SK-N-SH treated with all-trans-retinoic acid at 6 μM for 48 hours (cell line): ENCODE data around the gene SMARCD1.

Source experiments
- ATAC-seq: fragments of 200-7000 bp; cut with Tn5 transposase; 3 replicates; pipeline ENCODE4 v1.9.1; 2020; ENCODE audit warnings: mild to moderate bottlenecking, moderate library complexity
- BACH2 ChIP-seq: fragments of 250-450 bp; sonication (Bioruptor Pico); IDR thresholded peaks from 2 replicates; pipeline ENCODE4 v1.9.0; 2021; ENCODE audit warnings: mild to moderate bottlenecking, borderline replicate concordance
- CSDC2 ChIP-seq: fragments of 250-450 bp; sonication (Bioruptor Pico); IDR thresholded peaks from 2 replicates; pipeline ENCODE4 v1.5.0; 2020; ENCODE audit warnings: mild to moderate bottlenecking, moderate library complexity
- CSRNP3 ChIP-seq: fragments of 250-450 bp; sonication (Bioruptor Pico); IDR thresholded peaks from 2 replicates; pipeline ENCODE4 v1.5.1; 2021; ENCODE audit warnings: mild to moderate bottlenecking, moderate library complexity
- GLIS3 ChIP-seq: fragments of 250-450 bp; sonication (Bioruptor Pico); IDR thresholded peaks from 2 replicates; pipeline ENCODE4 v1.5.0; 2020; ENCODE audit warnings: mild to moderate bottlenecking, moderate library complexity
- ISL1 ChIP-seq: fragments of 250-450 bp; sonication (Bioruptor Pico); IDR thresholded peaks from 2 replicates; pipeline ENCODE4 v2.1.2; 2022; ENCODE audit warnings: mild to moderate bottlenecking, moderate library complexity
- PATZ1 ChIP-seq: fragments of 250-450 bp; sonication (Bioruptor Pico); IDR thresholded peaks from 2 replicates; pipeline ENCODE4 v1.8.0; 2020; ENCODE audit warnings: mild to moderate bottlenecking, moderate library complexity, borderline replicate concordance
- RARB ChIP-seq: fragments of 250-450 bp; sonication (Bioruptor Pico); IDR thresholded peaks from 2 replicates; pipeline ENCODE4 v1.8.0; 2021; ENCODE audit warnings: mild to moderate bottlenecking, moderate library complexity
- SNAI2 ChIP-seq: fragments of 250-450 bp; sonication (Bioruptor Pico); IDR thresholded peaks from 2 replicates; pipeline ENCODE4 v1.5.0; 2020; ENCODE audit warnings: mild to moderate bottlenecking, moderate library complexity
- TCF4 ChIP-seq: fragments of 250-450 bp; sonication (Bioruptor Pico); IDR thresholded peaks from 2 replicates; pipeline ENCODE4 v1.8.0; 2021; ENCODE audit warnings: mild to moderate bottlenecking, moderate library complexity, borderline replicate concordance
- TOX ChIP-seq: fragments of 250-450 bp; sonication (Bioruptor Pico); IDR thresholded peaks from 2 replicates; pipeline ENCODE4 v1.8.0; 2021; ENCODE audit warnings: mild to moderate bottlenecking, moderate library complexity, borderline replicate concordance
- ZC3H10 ChIP-seq: fragments of 250-450 bp; sonication (Bioruptor Pico); IDR thresholded peaks from 2 replicates; pipeline ENCODE4 v1.5.1; 2021; ENCODE audit warnings: mild to moderate bottlenecking, moderate library complexity
- ZFP3 ChIP-seq: fragments of 250-450 bp; sonication (Bioruptor Pico); IDR thresholded peaks from 2 replicates; pipeline ENCODE4 v1.5.0; 2020; ENCODE audit warnings: mild to moderate bottlenecking, moderate library complexity
- ZFP30 ChIP-seq: fragments of 450-650 bp; formaldehyde crosslinking; IDR thresholded peaks from 2 replicates; pipeline ENCODE4 v1.5.0; 2022; ENCODE audit warnings: mild to moderate bottlenecking, moderate library complexity
- ZNF565 ChIP-seq: fragments of 450-650 bp; formaldehyde crosslinking; conservative IDR thresholded peaks from 2 replicates; pipeline ENCODE4 v1.5.0; 2020; ENCODE audit warnings: low read depth, mild to moderate bottlenecking, moderate library complexity
- ZNF8 ChIP-seq: fragments of 450-650 bp; formaldehyde crosslinking; IDR thresholded peaks from 2 replicates; pipeline ENCODE4 v1.5.0; 2020; ENCODE audit warnings: mild to moderate bottlenecking, moderate library complexity
- TF ChIP-seq, protein P1 (sequence below): fragments of 250-450 bp; sonication (Bioruptor Pico); IDR thresholded peaks from 2 replicates; pipeline ENCODE4 v1.5.0; 2020; ENCODE audit warnings: mild to moderate bottlenecking, moderate library complexity
- TF ChIP-seq, protein P2 (sequence below): fragments of 250-450 bp; sonication (Bioruptor Pico); IDR thresholded peaks from 2 replicates; pipeline ENCODE4 v1.8.0; 2021; ENCODE audit warnings: low read depth, mild to moderate bottlenecking, moderate library complexity, borderline replicate concordance

Gene SMARCD1

DNA sequence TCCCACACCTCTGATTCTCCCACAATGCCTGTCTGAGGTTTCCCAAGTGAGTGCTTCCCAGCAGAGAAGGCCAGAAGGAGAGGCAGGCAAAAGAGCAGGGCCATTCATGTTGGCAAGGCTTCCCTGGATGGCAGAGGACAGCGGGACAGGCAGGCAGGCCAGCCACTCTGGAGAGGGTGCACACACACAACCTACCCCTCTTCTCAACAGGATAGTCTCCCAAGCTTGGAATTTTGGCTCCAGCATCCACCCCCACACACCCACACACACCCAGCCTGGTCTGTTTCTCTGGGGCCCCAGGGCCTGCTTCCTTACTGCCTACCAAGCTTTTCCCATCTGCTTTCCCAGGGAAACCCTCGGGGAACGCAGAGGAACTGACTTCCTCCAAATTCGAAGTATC is 44.5 kb upstream of the SMARCD1 start:
- TF ChIP-seq GLIS3 (CRISPR knock-in tag) (no peak), ZNF565 (no peak), RARB (no peak), TCF4 (no peak), CSRNP3 (CRISPR knock-in tag) (no peak), SNAI2 (CRISPR knock-in tag) (no peak), ISL1 (CRISPR knock-in tag) (no peak), ZC3H10 (CRISPR knock-in tag) (no peak), ZNF8 (no peak), CSDC2 (CRISPR knock-in tag) (no peak), TOX (CRISPR knock-in tag) (no peak)
- TF ChIP-seq, protein P1, sequence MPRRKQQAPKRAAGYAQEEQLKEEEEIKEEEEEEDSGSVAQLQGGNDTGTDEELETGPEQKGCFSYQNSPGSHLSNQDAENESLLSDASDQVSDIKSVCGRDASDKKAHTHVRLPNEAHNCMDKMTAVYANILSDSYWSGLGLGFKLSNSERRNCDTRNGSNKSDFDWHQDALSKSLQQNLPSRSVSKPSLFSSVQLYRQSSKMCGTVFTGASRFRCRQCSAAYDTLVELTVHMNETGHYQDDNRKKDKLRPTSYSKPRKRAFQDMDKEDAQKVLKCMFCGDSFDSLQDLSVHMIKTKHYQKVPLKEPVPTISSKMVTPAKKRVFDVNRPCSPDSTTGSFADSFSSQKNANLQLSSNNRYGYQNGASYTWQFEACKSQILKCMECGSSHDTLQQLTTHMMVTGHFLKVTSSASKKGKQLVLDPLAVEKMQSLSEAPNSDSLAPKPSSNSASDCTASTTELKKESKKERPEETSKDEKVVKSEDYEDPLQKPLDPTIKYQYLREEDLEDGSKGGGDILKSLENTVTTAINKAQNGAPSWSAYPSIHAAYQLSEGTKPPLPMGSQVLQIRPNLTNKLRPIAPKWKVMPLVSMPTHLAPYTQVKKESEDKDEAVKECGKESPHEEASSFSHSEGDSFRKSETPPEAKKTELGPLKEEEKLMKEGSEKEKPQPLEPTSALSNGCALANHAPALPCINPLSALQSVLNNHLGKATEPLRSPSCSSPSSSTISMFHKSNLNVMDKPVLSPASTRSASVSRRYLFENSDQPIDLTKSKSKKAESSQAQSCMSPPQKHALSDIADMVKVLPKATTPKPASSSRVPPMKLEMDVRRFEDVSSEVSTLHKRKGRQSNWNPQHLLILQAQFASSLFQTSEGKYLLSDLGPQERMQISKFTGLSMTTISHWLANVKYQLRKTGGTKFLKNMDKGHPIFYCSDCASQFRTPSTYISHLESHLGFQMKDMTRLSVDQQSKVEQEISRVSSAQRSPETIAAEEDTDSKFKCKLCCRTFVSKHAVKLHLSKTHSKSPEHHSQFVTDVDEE (CRISPR knock-in tag) = no peak
- ATAC-seq = no peak

GRCh38 chr12:50041062-50041860 is 43.9 kb upstream of the SMARCD1 start:
- TF ChIP-seq, protein P1 (CRISPR knock-in tag) = no peak
- no peak for TF ChIP-seq ZFP3 (CRISPR knock-in tag)
- TF ChIP-seq CSRNP3 (CRISPR knock-in tag) = no peak
- no peak for TF ChIP-seq ISL1 (CRISPR knock-in tag)
- no peak for TF ChIP-seq CSDC2 (CRISPR knock-in tag)
- TF ChIP-seq BACH2 (CRISPR knock-in tag) = no peak
- TF ChIP-seq RARB = no peak
- TF ChIP-seq SNAI2 (CRISPR knock-in tag) = no peak
- no peak for TF ChIP-seq PATZ1
- no peak for TF ChIP-seq TOX (CRISPR knock-in tag)
- TF ChIP-seq ZC3H10 (CRISPR knock-in tag) = no peak
- no peak for TF ChIP-seq GLIS3 (CRISPR knock-in tag)
- no peak for TF ChIP-seq ZNF8
- TF ChIP-seq ZFP30 = no peak
- TF ChIP-seq, protein P2, sequence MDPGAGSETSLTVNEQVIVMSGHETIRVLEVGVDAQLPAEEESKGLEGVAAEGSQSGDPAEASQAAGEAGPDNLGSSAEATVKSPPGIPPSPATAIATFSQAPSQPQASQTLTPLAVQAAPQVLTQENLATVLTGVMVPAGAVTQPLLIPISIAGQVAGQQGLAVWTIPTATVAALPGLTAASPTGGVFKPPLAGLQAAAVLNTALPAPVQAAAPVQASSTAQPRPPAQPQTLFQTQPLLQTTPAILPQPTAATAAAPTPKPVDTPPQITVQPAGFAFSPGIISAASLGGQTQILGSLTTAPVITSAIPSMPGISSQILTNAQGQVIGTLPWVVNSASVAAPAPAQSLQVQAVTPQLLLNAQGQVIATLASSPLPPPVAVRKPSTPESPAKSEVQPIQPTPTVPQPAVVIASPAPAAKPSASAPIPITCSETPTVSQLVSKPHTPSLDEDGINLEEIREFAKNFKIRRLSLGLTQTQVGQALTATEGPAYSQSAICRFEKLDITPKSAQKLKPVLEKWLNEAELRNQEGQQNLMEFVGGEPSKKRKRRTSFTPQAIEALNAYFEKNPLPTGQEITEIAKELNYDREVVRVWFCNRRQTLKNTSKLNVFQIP (CRISPR knock-in tag) = no peak
- no peak for ATAC-seq
